ENCODE results near the gene SPIRE1. TPM values are rescaled to one million over a fixed set of nuclear protein-coding genes. Genes with fewer than 3 reads are reported as not detected.
"Not testable (repeated sequence)": the region's sequence is repeated elsewhere in the genome, so short reads cannot be mapped to it uniquely, and the experiment has no call there.

Gene SPIRE1
- total and polyA plus RNA-seq, 12 donors: 8.4 to 65.3 (median 47.4) TPM

- intact Hi-C loops (cut with DNase I): no loop called here
- no peaks in the 10 kb centered on the region for H3K27me3 ChIP-seq
- ATAC-seq: no peak
- peaks cover 0 to 39% (median 3%) of the 10 kb centered on the region in 11 donors for H3K9me3 ChIP-seq
- no peak for TF ChIP-seq CTCF (IDR thresholded peaks at IDR 0.05)
- no peak overlapping the region for H3K27ac ChIP-seq
- no peaks in the 10 kb centered on the region for H3K36me3 ChIP-seq
- H3K4me3 ChIP-seq: no peak overlapping the region
- WGBS, 2 donors: 93 to 96% methylated on average over 2 of the region's 2 CpGs
- no peak for DNase-seq
- H3K4me1 ChIP-seq: no peaks in the 10 kb centered on the region
These were observed 93.5 kb downstream of the SPIRE1 start for GRCh38 chr18:12564378-12564777.

- intact Hi-C loops (cut with DNase I); H3K27ac ChIP-seq; H3K4me1 ChIP-seq; H3K4me3 ChIP-seq; H3K27me3 ChIP-seq; DNase-seq; ATAC-seq; H3K36me3 ChIP-seq: not testable (repeated sequence)
- peaks cover 0 to 47% (median 4%) of the 10 kb centered on the region in 11 donors for H3K9me3 ChIP-seq
- WGBS, 2 donors: 84 to 86% methylated on average over 6 of the region's 6 CpGs
These were observed 97.3 kb downstream of the SPIRE1 start for GRCh38 chr18:12560600-12560999.

GRCh38 chr18:12559319-12559718, 98.6 kb downstream of the SPIRE1 start:
- no peak for ATAC-seq
- Histone ChIP-seq H3K27me3 (no peaks in the 10 kb centered on the region), H3K4me3 (no peak overlapping the region), H3K36me3 (peaks cover 0 to 8% (median 0%) of the 10 kb centered on the region in 9 donors), H3K27ac (no peak overlapping the region), H3K9me3 (peaks cover 0 to 45% (median 4%) of the 10 kb centered on the region in 11 donors), H3K4me1 (no peaks in the 10 kb centered on the region)
- intact Hi-C loops (cut with DNase I): no loop called here
- DNase-seq: no peak
- TF ChIP-seq CTCF (IDR thresholded peaks at IDR 0.05): no peak
- WGBS, 2 donors: 97 to 98% methylated on average over 24 of the region's 24 CpGs

- Histone ChIP-seq H3K4me3 (no peak overlapping the region), H3K4me1 (peaks cover 0 to 6% (median 0%) of the 10 kb centered on the region in 9 donors), H3K36me3 (peaks cover 0 to 8% (median 0%) of the 10 kb centered on the region in 9 donors), H3K27ac (no peak overlapping the region), H3K27me3 (no peaks in the 10 kb centered on the region), H3K9me3 (peaks cover 0 to 47% (median 4%) of the 10 kb centered on the region in 11 donors)
- intact Hi-C loops (cut with DNase I): no loop called here
- ATAC-seq: peak in 1 of 8 donors; percentile 55
- 98% methylated on average over 30 of the region's 30 CpGs for WGBS, 2 donors
- DNase-seq: no peak
- no peak for TF ChIP-seq CTCF (IDR thresholded peaks at IDR 0.05)
These were observed 100.7 kb downstream of the SPIRE1 start for GRCh38 chr18:12556946-12557806.
